KMS-11 (cell line): ENCODE results near the gene FLYWCH1.

ENCODE experiments used
- H2AFZ ChIP-seq: fragments of 200-600 bp; sonication (generic); 2 replicates; pipeline ENCODE4 v1.6.1; 2016; ENCODE audit warnings: antibody characterized with exemption, mixed run types, low read depth
- H3K27ac ChIP-seq: fragments of 200-600 bp; sonication (generic); 2 replicates; pipeline ENCODE4 v1.6.1; 2016; ENCODE audit warnings: mild to moderate bottlenecking, mixed run types
- H3K27me3 ChIP-seq: fragments of 200-600 bp; sonication (generic); 2 replicates; pipeline ENCODE4 v1.6.1; 2017; ENCODE audit warnings: mild to moderate bottlenecking, low read depth, mixed run types, moderate library complexity; ENCODE audit not compliant: insufficient read depth
- H3K36me3 ChIP-seq: fragments of 200-600 bp; sonication (generic); 2 replicates; pipeline ENCODE4 v1.6.1; 2017; ENCODE audit warnings: mild to moderate bottlenecking, mixed run types; ENCODE audit not compliant: insufficient read depth
- H3K4me1 ChIP-seq: fragments of 200-600 bp; sonication (generic); 2 replicates; pipeline ENCODE4 v1.6.1; 2016; ENCODE audit warnings: mild to moderate bottlenecking, low read depth, mixed run types; ENCODE audit not compliant: poor library complexity, severe bottlenecking
- H3K4me2 ChIP-seq: fragments of 200-600 bp; sonication (generic); 2 replicates; pipeline ENCODE4 v1.7.0; 2016; ENCODE audit warnings: mild to moderate bottlenecking, mixed run types
- H3K4me3 ChIP-seq: fragments of 200-600 bp; sonication (generic); IDR thresholded peaks from 2 replicates; pipeline ENCODE4 v1.6.1; 2017; ENCODE audit warnings: low read depth, low read length, mixed read lengths; ENCODE audit not compliant: insufficient read depth
- H3K79me2 ChIP-seq: fragments of 200-600 bp; sonication (generic); 2 replicates; pipeline ENCODE4 v1.6.1; 2016; ENCODE audit warnings: low read depth, mixed run types; ENCODE audit not compliant: insufficient read depth
- H3K9ac ChIP-seq: fragments of 200-600 bp; sonication (generic); 2 replicates; pipeline ENCODE4 v1.6.1; 2016; ENCODE audit warnings: mild to moderate bottlenecking, mixed run types
- H4K20me1 ChIP-seq: fragments of 200-600 bp; sonication (generic); 2 replicates; pipeline ENCODE4 v1.6.1; 2016; ENCODE audit warnings: mild to moderate bottlenecking, mixed run types; ENCODE audit not compliant: insufficient read depth
- TF ChIP-seq, protein P1 (sequence below): fragments of 200-600 bp; sonication (generic); conservative IDR thresholded peaks from 2 replicates; pipeline ENCODE4 v1.6.1; 2017; ENCODE audit warnings: low read depth, mild to moderate bottlenecking, antibody characterized with exemption, low read length, moderate library complexity, mixed read lengths

FLYWCH1 gene

DNA sequence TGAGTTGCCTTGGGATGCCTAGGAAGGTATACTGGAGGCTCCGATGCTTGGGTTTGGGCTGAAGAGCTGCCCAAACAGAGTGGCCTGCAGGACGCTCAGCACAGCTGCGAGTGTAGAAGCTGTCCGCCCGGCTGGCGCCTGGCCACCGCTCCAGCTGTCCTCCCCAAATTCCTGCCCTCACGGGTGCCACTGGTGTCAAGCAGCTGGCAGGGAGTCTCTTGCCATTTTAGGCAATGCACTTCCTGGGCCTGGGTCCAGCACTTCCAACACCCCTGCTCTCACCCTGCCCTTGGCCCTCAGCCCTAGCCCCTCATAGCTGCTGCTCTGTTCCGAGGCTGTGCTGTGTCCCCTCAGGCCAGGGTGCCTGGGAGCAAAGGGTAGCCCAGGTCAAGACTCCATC lies 73.7 kb downstream of the FLYWCH1 start:
- Histone ChIP-seq H2AFZ (no peak overlapping the region), H3K4me3 (no peak overlapping the region), H3K79me2 (no peaks in the 10 kb centered on the region), H3K4me2 (no peak overlapping the region), H3K36me3 (no peaks in the 10 kb centered on the region), H3K9ac (no peak overlapping the region), H4K20me1 (no peaks in the 10 kb centered on the region), H3K27me3 (peaks cover 68% of the 10 kb centered on the region), H3K27ac (no peak overlapping the region), H3K4me1 (peaks cover 21% of the 10 kb centered on the region)
- TF ChIP-seq, protein P1, sequence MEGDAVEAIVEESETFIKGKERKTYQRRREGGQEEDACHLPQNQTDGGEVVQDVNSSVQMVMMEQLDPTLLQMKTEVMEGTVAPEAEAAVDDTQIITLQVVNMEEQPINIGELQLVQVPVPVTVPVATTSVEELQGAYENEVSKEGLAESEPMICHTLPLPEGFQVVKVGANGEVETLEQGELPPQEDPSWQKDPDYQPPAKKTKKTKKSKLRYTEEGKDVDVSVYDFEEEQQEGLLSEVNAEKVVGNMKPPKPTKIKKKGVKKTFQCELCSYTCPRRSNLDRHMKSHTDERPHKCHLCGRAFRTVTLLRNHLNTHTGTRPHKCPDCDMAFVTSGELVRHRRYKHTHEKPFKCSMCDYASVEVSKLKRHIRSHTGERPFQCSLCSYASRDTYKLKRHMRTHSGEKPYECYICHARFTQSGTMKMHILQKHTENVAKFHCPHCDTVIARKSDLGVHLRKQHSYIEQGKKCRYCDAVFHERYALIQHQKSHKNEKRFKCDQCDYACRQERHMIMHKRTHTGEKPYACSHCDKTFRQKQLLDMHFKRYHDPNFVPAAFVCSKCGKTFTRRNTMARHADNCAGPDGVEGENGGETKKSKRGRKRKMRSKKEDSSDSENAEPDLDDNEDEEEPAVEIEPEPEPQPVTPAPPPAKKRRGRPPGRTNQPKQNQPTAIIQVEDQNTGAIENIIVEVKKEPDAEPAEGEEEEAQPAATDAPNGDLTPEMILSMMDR, result no peak

DNA sequence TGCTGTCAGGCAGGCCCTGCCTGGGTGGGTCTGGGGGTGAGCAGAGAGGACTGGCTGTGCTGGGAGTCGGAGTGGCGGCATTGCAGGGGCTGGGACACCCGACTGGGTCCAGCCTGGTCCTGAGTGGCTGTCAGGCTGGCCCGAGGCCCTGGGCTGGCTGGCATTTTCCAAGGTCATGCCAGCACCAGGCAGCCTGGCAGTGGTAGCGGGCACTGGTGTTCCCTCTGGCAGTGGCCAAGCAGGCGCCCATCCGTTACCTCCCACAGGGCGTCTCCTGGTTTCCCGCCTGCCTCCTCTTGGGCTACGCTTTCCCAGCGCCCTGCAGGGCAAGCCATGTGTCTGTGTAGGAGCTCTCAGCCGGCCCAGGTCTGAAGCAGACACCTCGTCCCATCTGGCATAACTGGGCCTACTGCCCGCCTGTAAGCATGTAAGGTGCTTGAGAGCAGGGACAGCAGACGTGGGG lies 74.2 kb downstream of the FLYWCH1 start:
- no peak overlapping the region for H3K4me2 ChIP-seq
- H3K4me3 ChIP-seq, result no peak overlapping the region
- H3K79me2 ChIP-seq, result no peaks in the 10 kb centered on the region
- H4K20me1 ChIP-seq, result no peaks in the 10 kb centered on the region
- no peaks in the 10 kb centered on the region for H3K36me3 ChIP-seq
- H3K9ac ChIP-seq, result no peak overlapping the region
- peaks cover 73% of the 10 kb centered on the region for H3K27me3 ChIP-seq
- TF ChIP-seq, protein P1, result no peak
- H2AFZ ChIP-seq, result no peak overlapping the region
- peaks cover 21% of the 10 kb centered on the region for H3K4me1 ChIP-seq
- H3K27ac ChIP-seq, result no peak overlapping the region

DNA sequence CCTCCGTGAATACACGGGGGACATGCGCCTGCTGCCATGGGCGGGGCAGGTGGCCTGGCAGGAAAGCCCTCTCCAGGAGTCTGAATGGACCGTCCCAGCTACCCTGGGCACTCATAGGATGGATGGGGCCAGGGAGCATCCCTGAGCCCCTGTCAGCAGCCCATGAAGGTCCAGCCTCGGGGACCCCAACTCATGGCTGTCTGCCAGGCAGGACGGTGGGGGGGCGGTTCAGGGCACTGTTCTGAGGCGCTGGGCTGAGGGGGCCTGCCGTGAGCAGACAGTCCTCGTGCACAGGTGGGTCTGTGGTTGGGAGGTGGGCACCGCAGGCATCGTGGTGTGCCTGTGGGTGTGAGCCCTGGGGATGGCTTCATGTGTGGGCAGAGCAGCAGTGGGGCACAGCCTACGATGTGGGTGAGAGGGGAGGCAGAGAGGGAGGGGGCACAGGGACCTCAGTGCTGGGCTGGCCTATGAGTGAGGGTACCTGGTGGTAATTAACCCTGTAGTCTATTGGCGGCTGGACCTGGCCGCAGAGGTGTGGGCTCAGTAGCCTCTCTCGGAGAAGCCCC lies 75.0 kb downstream of the FLYWCH1 start:
- no peak overlapping the region for H3K4me3 ChIP-seq
- no peaks in the 10 kb centered on the region for H3K36me3 ChIP-seq
- H3K79me2 ChIP-seq, result no peaks in the 10 kb centered on the region
- no peak overlapping the region for H2AFZ ChIP-seq
- H4K20me1 ChIP-seq, result no peaks in the 10 kb centered on the region
- H3K4me1 ChIP-seq, result peaks cover 21% of the 10 kb centered on the region
- no peak overlapping the region for H3K27ac ChIP-seq
- no peak overlapping the region for H3K4me2 ChIP-seq
- H3K9ac ChIP-seq, result no peak overlapping the region
- H3K27me3 ChIP-seq, result peaks cover 81% of the 10 kb centered on the region
- TF ChIP-seq, protein P1, result no peak

DNA sequence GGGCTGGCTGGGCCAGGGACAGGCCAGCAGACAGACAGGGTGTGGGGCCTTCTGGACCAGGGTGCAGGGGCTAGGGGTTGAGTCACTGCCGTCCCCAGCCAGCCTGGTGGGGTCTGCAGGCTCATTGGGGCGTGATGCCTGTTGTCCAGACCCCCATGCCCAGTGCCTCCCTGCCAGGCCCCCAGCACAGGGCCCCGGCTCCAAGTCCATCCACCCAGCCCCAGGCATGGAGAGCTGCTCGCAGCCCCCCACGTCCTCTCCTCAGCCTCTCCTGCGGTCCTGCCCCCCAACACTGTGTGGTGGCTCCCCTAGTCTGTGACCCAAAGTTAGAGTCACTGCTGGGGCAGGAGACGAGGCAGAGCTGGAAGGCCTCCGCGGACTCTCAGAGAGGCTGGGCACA lies 75.6 kb downstream of the FLYWCH1 start:
- Histone ChIP-seq H3K4me2 (no peak overlapping the region), H3K4me3 (no peak overlapping the region), H3K36me3 (no peaks in the 10 kb centered on the region), H3K9ac (no peak overlapping the region), H3K27me3 (peaks cover 86% of the 10 kb centered on the region), H3K27ac (no peak overlapping the region), H3K79me2 (no peaks in the 10 kb centered on the region), H3K4me1 (peaks cover 21% of the 10 kb centered on the region), H2AFZ (no peak overlapping the region), H4K20me1 (no peaks in the 10 kb centered on the region)
- TF ChIP-seq, protein P1, result no peak
